H9 (cell line): Measurements from ENCODE around the gene DGLUCY. TPM values are rescaled to one million over a fixed set of nuclear protein-coding genes. Genes with fewer than 3 reads are reported as not detected.

Experiments used
- DNase-seq: peaks from one replicate; pipeline ENCODE4 v3.0.0-alpha.2; 2017
- H2AFZ ChIP-seq: one replicate; pipeline ENCODE4 v1.6.1; 2013; ENCODE audit warnings: mild to moderate bottlenecking, low read length, control low read depth, moderate library complexity
- H2AK5ac ChIP-seq: 2 replicates; pipeline ENCODE4 v1.6.1; 2013; ENCODE audit warnings: low read length, control low read depth, mixed read lengths; ENCODE audit not compliant: insufficient read length
- H2BK120ac ChIP-seq: one replicate; pipeline ENCODE4 v1.6.1; 2013; ENCODE audit warnings: low read depth, mild to moderate bottlenecking, low read length, control low read depth, inconsistent platforms; ENCODE audit not compliant: poor library complexity, severe bottlenecking
- H2BK12ac ChIP-seq: 2 replicates; pipeline ENCODE4 v1.6.1; 2013; ENCODE audit warnings: low read length, control low read depth, mixed read lengths, low read depth; ENCODE audit not compliant: insufficient read length
- H2BK15ac ChIP-seq: 2 replicates; pipeline ENCODE4 v1.6.1; 2013; ENCODE audit warnings: low read depth, low read length, control low read depth
- H2BK20ac ChIP-seq: one replicate; pipeline ENCODE4 v1.6.1; 2013; ENCODE audit warnings: low read depth, mild to moderate bottlenecking, low read length, control low read depth, inconsistent platforms; ENCODE audit not compliant: poor library complexity, severe bottlenecking
- H2BK5ac ChIP-seq: 2 replicates; pipeline ENCODE4 v1.6.1; 2013; ENCODE audit warnings: low read length, control low read depth, mixed read lengths; ENCODE audit not compliant: insufficient read length
- H3K14ac ChIP-seq: 2 replicates; pipeline ENCODE4 v1.6.1; 2013; ENCODE audit warnings: low read length, control low read depth; ENCODE audit not compliant: insufficient read depth
- H3K18ac ChIP-seq: 2 replicates; pipeline ENCODE4 v1.6.1; 2013; ENCODE audit warnings: low read depth, mild to moderate bottlenecking, mixed read lengths, low read length, control low read depth; ENCODE audit not compliant: insufficient read length
- H3K23ac ChIP-seq: 2 replicates; pipeline ENCODE4 v1.6.1; 2013; ENCODE audit warnings: low read length, control low read depth, mixed read lengths, low read depth; ENCODE audit not compliant: insufficient read length
- H3K23me2 ChIP-seq: 2 replicates; pipeline ENCODE4 v1.6.1; 2013; ENCODE audit warnings: low read depth, mild to moderate bottlenecking, mixed read lengths, low read length, control low read depth; ENCODE audit not compliant: insufficient read length, poor library complexity, severe bottlenecking
- H3K27ac ChIP-seq: 2 replicates; pipeline ENCODE4 v1.5.1; 2013; ENCODE audit warnings: low read length, control low read depth, mixed read lengths, low read depth; ENCODE audit not compliant: insufficient read length
- H3K27me3 ChIP-seq: 2 replicates; pipeline ENCODE4 v1.6.1; 2013; ENCODE audit warnings: low read length, control low read depth, inconsistent platforms; ENCODE audit not compliant: insufficient read depth
- H3K4ac ChIP-seq: 2 replicates; pipeline ENCODE4 v1.6.1; 2013; ENCODE audit warnings: low read depth, mild to moderate bottlenecking, control low read depth, inconsistent platforms, low read length, moderate library complexity
- H3K4me1 ChIP-seq: 2 replicates; pipeline ENCODE4 v1.6.1; 2013; ENCODE audit warnings: low read length, control low read depth, inconsistent platforms; ENCODE audit not compliant: insufficient read depth
- H3K4me2 ChIP-seq: 2 replicates; pipeline ENCODE4 v1.6.1; 2013; ENCODE audit warnings: low read length, control low read depth, mixed read lengths; ENCODE audit not compliant: insufficient read length, insufficient read depth
- H3K56ac ChIP-seq: 2 replicates; pipeline ENCODE4 v1.6.1; 2013; ENCODE audit warnings: low read depth, mild to moderate bottlenecking, mixed read lengths, low read length, control low read depth; ENCODE audit not compliant: insufficient read length
- H3K79me1 ChIP-seq: 2 replicates; pipeline ENCODE4 v1.6.1; 2013; ENCODE audit warnings: low read depth, mild to moderate bottlenecking, moderate library complexity, low read length, control low read depth, inconsistent platforms; ENCODE audit not compliant: insufficient read depth, poor library complexity, severe bottlenecking
- H3K79me2 ChIP-seq: 2 replicates; pipeline ENCODE4 v1.6.1; 2013; ENCODE audit warnings: low read length, control low read depth, inconsistent platforms; ENCODE audit not compliant: insufficient read depth
- H3K9ac ChIP-seq: 2 replicates; pipeline ENCODE4 v1.6.1; 2013; ENCODE audit warnings: low read length, control low read depth, mixed read lengths; ENCODE audit not compliant: insufficient read length; ENCODE audit errors: extremely low read depth
- H3K9me3 ChIP-seq: one replicate; pipeline ENCODE4 v1.6.1; 2013; ENCODE audit warnings: low read depth, low read length, inconsistent platforms; ENCODE audit not compliant: control insufficient read depth
- H3T11ph ChIP-seq: one replicate; pipeline ENCODE4 v1.6.1; 2013; ENCODE audit warnings: mild to moderate bottlenecking, low read length, control low read depth, inconsistent platforms
- H4K20me1 ChIP-seq: one replicate; pipeline ENCODE4 v1.6.1; 2013; ENCODE audit not compliant: control insufficient read depth, insufficient read length, insufficient read depth
- H4K5ac ChIP-seq: 2 replicates; pipeline ENCODE4 v1.6.1; 2013; ENCODE audit warnings: low read depth, mild to moderate bottlenecking, mixed read lengths, low read length, control low read depth; ENCODE audit not compliant: insufficient read length
- H4K8ac ChIP-seq: replicated peaks from 2 replicates; pipeline ENCODE4 v1.6.1; 2013; ENCODE audit warnings: low read length, control low read depth, mixed read lengths, low read depth; ENCODE audit not compliant: insufficient read length
- H4K91ac ChIP-seq: 2 replicates; pipeline ENCODE4 v1.6.1; 2013; ENCODE audit warnings: low read depth, mild to moderate bottlenecking, moderate library complexity, mixed read lengths, low read length, control low read depth; ENCODE audit not compliant: insufficient read length
- H3K27ac Mint-ChIP-seq, 3 experiments: 2 replicates in 2 of 3; 3 replicates in 1 of 3; pipeline ENCODE4 v1.8.0; 2020 to 2021; ENCODE audit warnings: mixed read lengths in 3 of 3, mild to moderate bottlenecking in 1 of 3, moderate library complexity in 1 of 3
- H3K27me3 Mint-ChIP-seq: 2 replicates; pipeline ENCODE4 v1.8.0; 2021; ENCODE audit warnings: low read depth, mild to moderate bottlenecking, moderate library complexity, mixed read lengths
- H3K36me3 Mint-ChIP-seq, 3 experiments: 2 replicates in 2 of 3; 3 replicates in 1 of 3; pipeline ENCODE4 v1.8.0; 2020 to 2021; ENCODE audit warnings: low read depth in 3 of 3, mixed read lengths in 3 of 3; ENCODE audit not compliant: insufficient read depth in 1 of 3
- H3K4me1 Mint-ChIP-seq, 2 experiments: 2 replicates each; pipeline ENCODE4 v1.8.0; 2020; ENCODE audit warnings: mixed read lengths in 2 of 2
- H3K4me3 Mint-ChIP-seq, 2 experiments: 2 replicates in 1 of 2; 3 replicates in 1 of 2; pipeline ENCODE4 v1.8.0; 2020 to 2021; ENCODE audit warnings: mild to moderate bottlenecking in 2 of 2, mixed read lengths in 2 of 2, moderate library complexity in 1 of 2
- H3K9me3 Mint-ChIP-seq, 2 experiments: 2 replicates in 1 of 2; 3 replicates in 1 of 2; pipeline ENCODE4 v1.8.0; 2020; ENCODE audit warnings: mild to moderate bottlenecking in 2 of 2, mixed read lengths in 2 of 2, moderate library complexity in 1 of 2
- WGBS: extraction: QIAGEN DNeasy Blood & Tissue Kit; methylation state at CpG from one replicate; pipeline ENCODE4 v1.1.7; 2013; ENCODE audit warnings: missing lambda C conversion rate, low lambda C conversion rate, mixed read lengths; ENCODE audit not compliant: insufficient read length; ENCODE audit errors: extremely low coverage; 5-methylcytosine and 5-hydroxymethylcytosine counted together
- total RNA-seq: library from RNA; stranded (reverse); gene quantifications from 2 replicates; pipeline ENCODE4 v1.2.1, GENCODE V29; 2021
- TF ChIP-seq, protein P1 (sequence below): fragments of 200-600 bp; sonication (generic); conservative IDR thresholded peaks from 3 replicates; pipeline ENCODE4 v1.8.0; 2021; ENCODE audit warnings: antibody characterized with exemption, mild to moderate bottlenecking

Gene DGLUCY
- total RNA-seq, 1 experiment from 2014 or later: 29.6 TPM

DNA sequence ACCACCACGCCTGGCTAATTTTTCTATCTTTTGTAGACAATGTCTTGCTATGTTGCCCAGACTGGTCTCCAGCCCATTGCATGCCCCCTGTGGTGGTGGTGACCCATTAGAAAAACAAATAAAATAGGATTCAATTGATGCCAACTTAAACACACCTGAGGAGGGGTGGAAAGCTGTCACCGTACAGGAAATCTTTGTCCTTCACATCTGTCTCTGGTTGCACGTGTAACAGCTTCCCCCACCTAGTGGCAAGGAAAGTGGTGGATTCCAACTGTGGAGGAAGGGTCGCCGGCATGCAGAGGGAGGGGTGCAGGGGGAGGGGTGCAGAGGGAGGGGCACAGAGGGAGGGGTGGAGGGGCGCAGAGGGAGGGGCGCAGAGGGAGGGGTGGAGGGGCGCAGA lies 156.7 kb downstream of the DGLUCY start:
- Histone ChIP-seq H2BK12ac (no peak overlapping the region), H4K5ac (no peak overlapping the region), H4K8ac (no peak overlapping the region), H3K4me1 (no peaks in the 10 kb centered on the region), H4K20me1 (no peaks in the 10 kb centered on the region), H3K9me3 (no peaks in the 10 kb centered on the region), H3K9ac (no peak overlapping the region), H4K91ac (no peak overlapping the region), H3K56ac (no peak overlapping the region), H3K18ac (no peak overlapping the region), H2AFZ (no peak overlapping the region), H3K4me2 (no peak overlapping the region), H3K23me2 (peaks cover 5% of the 10 kb centered on the region), H2BK20ac (no peak overlapping the region), H3T11ph (no peak overlapping the region), H3K27ac (no peak overlapping the region), H2BK15ac (no peak overlapping the region), H3K79me1 (no peaks in the 10 kb centered on the region), H3K79me2 (no peaks in the 10 kb centered on the region), H2BK5ac (no peak overlapping the region), H3K23ac (no peak overlapping the region), H3K27me3 (no peaks in the 10 kb centered on the region), H2AK5ac (no peak overlapping the region), H2BK120ac (no peak overlapping the region), H3K14ac (no peak overlapping the region), H3K4ac (no peak overlapping the region)
- Mint-ChIP-seq H3K9me3 (no peaks in the 10 kb centered on the region), H3K4me1 (peaks cover 0 to 8% of the 10 kb centered on the region in 2 experiments; a peak in 1 of 4 replicates), H3K36me3 (peaks cover 5 to 19% (median 9%) of the 10 kb centered on the region in 3 experiments), H3K27me3 (peaks cover 5% of the 10 kb centered on the region), H3K4me3 (no peak overlapping the region), H3K27ac (no peak overlapping the region)
- TF ChIP-seq, protein P1, sequence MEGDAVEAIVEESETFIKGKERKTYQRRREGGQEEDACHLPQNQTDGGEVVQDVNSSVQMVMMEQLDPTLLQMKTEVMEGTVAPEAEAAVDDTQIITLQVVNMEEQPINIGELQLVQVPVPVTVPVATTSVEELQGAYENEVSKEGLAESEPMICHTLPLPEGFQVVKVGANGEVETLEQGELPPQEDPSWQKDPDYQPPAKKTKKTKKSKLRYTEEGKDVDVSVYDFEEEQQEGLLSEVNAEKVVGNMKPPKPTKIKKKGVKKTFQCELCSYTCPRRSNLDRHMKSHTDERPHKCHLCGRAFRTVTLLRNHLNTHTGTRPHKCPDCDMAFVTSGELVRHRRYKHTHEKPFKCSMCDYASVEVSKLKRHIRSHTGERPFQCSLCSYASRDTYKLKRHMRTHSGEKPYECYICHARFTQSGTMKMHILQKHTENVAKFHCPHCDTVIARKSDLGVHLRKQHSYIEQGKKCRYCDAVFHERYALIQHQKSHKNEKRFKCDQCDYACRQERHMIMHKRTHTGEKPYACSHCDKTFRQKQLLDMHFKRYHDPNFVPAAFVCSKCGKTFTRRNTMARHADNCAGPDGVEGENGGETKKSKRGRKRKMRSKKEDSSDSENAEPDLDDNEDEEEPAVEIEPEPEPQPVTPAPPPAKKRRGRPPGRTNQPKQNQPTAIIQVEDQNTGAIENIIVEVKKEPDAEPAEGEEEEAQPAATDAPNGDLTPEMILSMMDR: no peak
- WGBS: no CpG with 5 or more reads among the region's 8 CpGs
- no peak for DNase-seq
